SU-DHL-6 (cell line): Measurements from ENCODE around the gene KLK13.

Experiments used
- CTCF ChIP-seq: fragments of 200-600 bp; sonication (generic); IDR thresholded peaks from one replicate; pipeline ENCODE4 v1.5.1; 2017; ENCODE audit warnings: antibody characterized with exemption, mild to moderate bottlenecking, low read length, moderate library complexity; ENCODE audit not compliant: insufficient read depth, poor library complexity, severe bottlenecking
- EZH2phosphoT487 ChIP-seq: fragments of 200-600 bp; sonication (generic), shearing (Covaris generic); conservative IDR thresholded peaks from 2 replicates; pipeline ENCODE4 v1.6.1; 2018; ENCODE audit warnings: mild to moderate bottlenecking, antibody characterized with exemption, low read length, moderate library complexity, mixed read lengths

- TF ChIP-seq CTCF (no peak), EZH2phosphoT487 (no peak)
Observed at GRCh38 chr19:51084505-51084904, 19.6 kb upstream of the KLK13 start.
